SU-DHL-6 (cell line): ENCODE measurements around the gene VPS4A.

ENCODE experiments used
- H2AFZ ChIP-seq: fragments of 200-600 bp; sonication (generic); 2 replicates; pipeline ENCODE4 v1.6.1; 2014; ENCODE audit warnings: low read depth, mild to moderate bottlenecking, moderate library complexity, mixed read lengths, antibody characterized with exemption, low read length; ENCODE audit not compliant: severe bottlenecking
- H3F3A ChIP-seq: fragments of 200-600 bp; shearing (Covaris generic); 2 replicates; pipeline ENCODE4 v1.6.0; 2016; ENCODE audit warnings: antibody characterized with exemption, mild to moderate bottlenecking; ENCODE audit not compliant: insufficient read depth
- H3K27ac ChIP-seq: fragments of 200-600 bp; sonication (generic); 2 replicates; pipeline ENCODE4 v1.5.1; 2016; ENCODE audit warnings: low read depth, mild to moderate bottlenecking, low read length, moderate library complexity, mixed read lengths
- H3K27me3 ChIP-seq: fragments of 200-600 bp; sonication (generic), shearing (Covaris generic); 2 replicates; pipeline ENCODE4 v1.6.0; 2014; ENCODE audit warnings: mild to moderate bottlenecking, low read length
- H3K36me3 ChIP-seq: fragments of 200-600 bp; sonication (generic); 2 replicates; pipeline ENCODE4 v1.6.1; 2014; ENCODE audit warnings: mild to moderate bottlenecking, low read length, mixed read lengths
- H3K4me2 ChIP-seq: fragments of 300-600, 200-600 bp; shearing (Covaris generic), sonication (generic); 2 replicates; pipeline ENCODE4 v1.6.0; 2014; ENCODE audit warnings: low read length, low read depth, mild to moderate bottlenecking; ENCODE audit not compliant: poor library complexity, severe bottlenecking
- H3K4me3 ChIP-seq: fragments of 200-600 bp; sonication (generic); 2 replicates; pipeline ENCODE4 v1.5.1; 2014; ENCODE audit warnings: antibody characterized with exemption, low read length, mild to moderate bottlenecking, mixed read lengths; ENCODE audit not compliant: insufficient read depth, poor library complexity, severe bottlenecking
- H3K79me2 ChIP-seq: fragments of 200-600 bp; sonication (generic); 2 replicates; pipeline ENCODE4 v1.6.1; 2014; ENCODE audit warnings: mild to moderate bottlenecking, low read length, moderate library complexity; ENCODE audit not compliant: insufficient read depth
- H3K9ac ChIP-seq: fragments of 200-600 bp; sonication (generic); 2 replicates; pipeline ENCODE4 v1.7.0; 2014; ENCODE audit warnings: mild to moderate bottlenecking, low read length
- H3K9me2 ChIP-seq: fragments of 200-600 bp; sonication (generic); replicated peaks from 2 replicates; pipeline ENCODE4 v1.6.1; 2014; ENCODE audit warnings: low read length; ENCODE audit not compliant: insufficient read depth
- H3K9me3 ChIP-seq: fragments of 200-600 bp; sonication (generic); 2 replicates; pipeline ENCODE4 v1.6.1; 2014; ENCODE audit warnings: low read length, mixed read lengths; ENCODE audit not compliant: insufficient read depth
- H4K20me1 ChIP-seq: fragments of 200-600 bp; sonication (generic); 2 replicates; pipeline ENCODE4 v1.6.1; 2014; ENCODE audit warnings: low read depth, mild to moderate bottlenecking, antibody characterized with exemption, low read length, moderate library complexity, mixed read lengths
- CTCF ChIP-seq: fragments of 200-600 bp; sonication (generic); IDR thresholded peaks from one replicate; pipeline ENCODE4 v1.5.1; 2017; ENCODE audit warnings: antibody characterized with exemption, mild to moderate bottlenecking, low read length, moderate library complexity; ENCODE audit not compliant: insufficient read depth, poor library complexity, severe bottlenecking
- EZH2phosphoT487 ChIP-seq: fragments of 200-600 bp; sonication (generic), shearing (Covaris generic); conservative IDR thresholded peaks from 2 replicates; pipeline ENCODE4 v1.6.1; 2018; ENCODE audit warnings: mild to moderate bottlenecking, antibody characterized with exemption, low read length, moderate library complexity, mixed read lengths

Gene VPS4A

GRCh38 chr16:69348222-69348621, 37.1 kb downstream of the VPS4A start:
- no peaks in the 10 kb centered on the region for H3K9me2 ChIP-seq
- no peaks in the 10 kb centered on the region for H4K20me1 ChIP-seq
- H3K79me2 ChIP-seq: no peaks in the 10 kb centered on the region; the same call in 1 of the 2 replicates
- H3K36me3 ChIP-seq: peaks cover 6% of the 10 kb centered on the region; the same call in 1 of the 2 replicates
- no peaks in the 10 kb centered on the region for H3K27me3 ChIP-seq
- TF ChIP-seq CTCF (no peak), EZH2phosphoT487 (no peak)
- H3K9ac ChIP-seq: no peak overlapping the region
- H3K9me3 ChIP-seq: no peaks in the 10 kb centered on the region
- H3K27ac ChIP-seq: no peak overlapping the region
- H3K4me3 ChIP-seq: no peak overlapping the region
- H3F3A ChIP-seq: peaks cover 11% of the 10 kb centered on the region
- no peak overlapping the region for H3K4me2 ChIP-seq
- H2AFZ ChIP-seq: no peak overlapping the region

GRCh38 chr16:69349536-69349935, 38.4 kb downstream of the VPS4A start:
- no peak overlapping the region for H3K9ac ChIP-seq
- H3K27me3 ChIP-seq: no peaks in the 10 kb centered on the region
- no peak overlapping the region for H3K4me2 ChIP-seq

GRCh38 chr16:69350536-69351133, 39.5 kb downstream of the VPS4A start:
- TF ChIP-seq EZH2phosphoT487: no peak
- no peak for TF ChIP-seq CTCF
- no peak overlapping the region for H2AFZ ChIP-seq
- H3K9me2 ChIP-seq: no peaks in the 10 kb centered on the region
- no peaks in the 10 kb centered on the region; the same call in 1 of the 2 replicates for H3K36me3 ChIP-seq
- H3K9ac ChIP-seq: no peak overlapping the region
- H4K20me1 ChIP-seq: no peaks in the 10 kb centered on the region
- no peaks in the 10 kb centered on the region for H3K9me3 ChIP-seq
- no peak overlapping the region for H3K4me3 ChIP-seq
- no peaks in the 10 kb centered on the region for H3K27me3 ChIP-seq
- no peak overlapping the region for H3K27ac ChIP-seq
- no peaks in the 10 kb centered on the region for H3K79me2 ChIP-seq
- H3F3A ChIP-seq: peaks cover 5% of the 10 kb centered on the region; the same call in 1 of the 2 replicates
- H3K4me2 ChIP-seq: no peak overlapping the region

More at GRCh38 chr16:69349536-69349935, 38.4 kb downstream of the VPS4A start:
- H3K9me2 ChIP-seq: no peaks in the 10 kb centered on the region
- no peaks in the 10 kb centered on the region for H3K36me3 ChIP-seq
- TF ChIP-seq EZH2phosphoT487 (no peak), CTCF (no peak)
- H3F3A ChIP-seq: peaks cover 7% of the 10 kb centered on the region; the same call in 1 of the 2 replicates
- no peaks in the 10 kb centered on the region for H4K20me1 ChIP-seq
- H3K9me3 ChIP-seq: no peaks in the 10 kb centered on the region
- no peaks in the 10 kb centered on the region for H3K79me2 ChIP-seq
- no peak overlapping the region for H3K27ac ChIP-seq
- no peak overlapping the region for H3K4me3 ChIP-seq
- H2AFZ ChIP-seq: no peak overlapping the region
